Measurements from ENCODE around the gene CAMK2D. TPM values are rescaled to one million over a fixed set of nuclear protein-coding genes. Genes with fewer than 3 reads are reported as not detected.

Gene CAMK2D
- total RNA-seq, 2 experiments from 2014 or later, result 62.8 to 66.1 TPM

- no peak for TF ChIP-seq CTCF (IDR thresholded peaks at IDR 0.05)
- ATAC-seq (peak; percentile 66), DNase-seq (no peak)
- Mint-ChIP-seq H3K36me3 (ENCODE audit: low read depth) (peaks cover 62% of the 10 kb centered on the region), H3K27me3 (no peaks in the 10 kb centered on the region), H3K9me3 (no peaks in the 10 kb centered on the region), H3K27ac (peak overlapping the region; percentile 68), H3K4me3 (no peak overlapping the region), H3K4me1 (ENCODE audit: low read depth) (peaks cover 54% of the 10 kb centered on the region)
- CTCF ChIA-PET, result interaction anchor here (1.0 kb wide), 1 partner anchor 13 kb away, joined by 3 read pairs; no protein-coding TSS in a partner anchor
- intact Hi-C loops (cut with micrococcal nuclease), result no loop called here
- POLR2A ChIA-PET, result no interaction called here
Measured at GRCh38 chr4:113739197-113739596, 22.3 kb downstream of the CAMK2D start.

- H3K4me3 Mint-ChIP-seq, result no peak overlapping the region
- ChIA-PET POLR2A (interaction anchor here (1.0 kb wide), 1 partner anchor 12 kb away, joined by 3 read pairs; no protein-coding TSS in a partner anchor), CTCF (no interaction called here)
- H3K36me3 Mint-ChIP-seq (ENCODE audit: low read depth), result peaks cover 66% of the 10 kb centered on the region
- no peaks in the 10 kb centered on the region for H3K9me3 Mint-ChIP-seq
- ATAC-seq, result no peak
- TF ChIP-seq CTCF (IDR thresholded peaks at IDR 0.05), result no peak
- H3K27ac Mint-ChIP-seq, result no peak overlapping the region
- H3K4me1 Mint-ChIP-seq (ENCODE audit: low read depth), result peaks cover 62% of the 10 kb centered on the region
- intact Hi-C loops (cut with micrococcal nuclease), result no loop called here
- no peak for DNase-seq
- no peaks in the 10 kb centered on the region for H3K27me3 Mint-ChIP-seq
Measured at GRCh38 chr4:113738251-113738650, 23.3 kb downstream of the CAMK2D start.

GRCh38 chr4:113733685-113734084, 27.9 kb downstream of the CAMK2D start:
- no peak overlapping the region for H3K4me3 Mint-ChIP-seq
- H3K27ac Mint-ChIP-seq, result peak overlapping the region; percentile 34
- DNase-seq (no peak), ATAC-seq (no peak)
- peaks cover 68% of the 10 kb centered on the region for H3K36me3 Mint-ChIP-seq (ENCODE audit: low read depth)
- POLR2A ChIA-PET, result no interaction called here
- intact Hi-C loops (cut with micrococcal nuclease), result no loop called here
- no peaks in the 10 kb centered on the region for H3K9me3 Mint-ChIP-seq
- CTCF ChIA-PET, result interaction anchor here (1.0 to 1.4 kb wide), 3 partner anchors 23 to 60 kb away, joined by 3 to 4 read pairs (median 4); no protein-coding TSS in a partner anchor
- H3K4me1 Mint-ChIP-seq (ENCODE audit: low read depth), result peaks cover 71% of the 10 kb centered on the region
- no peaks in the 10 kb centered on the region for H3K27me3 Mint-ChIP-seq
- no peak for TF ChIP-seq CTCF (IDR thresholded peaks at IDR 0.05)

GRCh38 chr4:113732967-113733527, 28.5 kb downstream of the CAMK2D start:
- intact Hi-C loops (cut with micrococcal nuclease), result no loop called here
- ChIA-PET POLR2A (interaction anchor here (0.9 kb wide), 1 partner anchor 10 kb away, joined by 3 read pairs; no protein-coding TSS in a partner anchor), CTCF (interaction anchor here (0.8 to 1.3 kb wide), 4 partner anchors 12 to 149 kb away, joined by 3 to 4 read pairs (median 3); no protein-coding TSS in a partner anchor)
- Mint-ChIP-seq H3K4me1 (ENCODE audit: low read depth) (peaks cover 77% of the 10 kb centered on the region), H3K27me3 (no peaks in the 10 kb centered on the region), H3K27ac (peak overlapping the region; percentile 47), H3K9me3 (no peaks in the 10 kb centered on the region), H3K4me3 (no peak overlapping the region), H3K36me3 (ENCODE audit: low read depth) (peaks cover 72% of the 10 kb centered on the region)
- ATAC-seq (peak; percentile 27), DNase-seq (no peak)
- no peak for TF ChIP-seq CTCF (IDR thresholded peaks at IDR 0.05)

- Mint-ChIP-seq H3K27ac (peak overlapping the region; percentile 85), H3K4me3 (peak overlapping the region; percentile 16), H3K4me1 (ENCODE audit: low read depth) (peaks cover 83% of the 10 kb centered on the region), H3K9me3 (no peaks in the 10 kb centered on the region), H3K36me3 (ENCODE audit: low read depth) (peaks cover 63% of the 10 kb centered on the region), H3K27me3 (no peaks in the 10 kb centered on the region)
- intact Hi-C loops (cut with micrococcal nuclease), result no loop called here
- ATAC-seq (peak; percentile 62), DNase-seq (no peak)
- ChIA-PET CTCF (no interaction called here), POLR2A (no interaction called here)
- TF ChIP-seq CTCF (IDR thresholded peaks at IDR 0.05), result no peak
Measured at GRCh38 chr4:113730467-113731216, 30.9 kb downstream of the CAMK2D start.
